ENCODE measurements around the gene PRKAR2B.
"Not testable (repeated sequence)": the region's sequence is repeated elsewhere in the genome, so short reads cannot be mapped to it uniquely, and the experiment has no call there.

Gene PRKAR2B

GRCh38 chr7:107029061-107029763 is 15.3 kb upstream of the PRKAR2B start:
- DNase-seq: no peak

- no peak for DNase-seq
These were observed 14.7 kb upstream of the PRKAR2B start for GRCh38 chr7:107029764-107030286.

- no peak for DNase-seq
These were observed 12.5 kb upstream of the PRKAR2B start for GRCh38 chr7:107032050-107032449.

- no peak for DNase-seq
These were observed 11.6 kb upstream of the PRKAR2B start for GRCh38 chr7:107032720-107033438.

GRCh38 chr7:107034553-107034952 is 10.0 kb upstream of the PRKAR2B start:
- DNase-seq: no peak

GRCh38 chr7:107035446-107035845 is 9.1 kb upstream of the PRKAR2B start:
- no peak for DNase-seq

- DNase-seq: no peak
These were observed 8.0 kb upstream of the PRKAR2B start for GRCh38 chr7:107036535-107036934.

GRCh38 chr7:107037717-107038603 is 6.5 kb upstream of the PRKAR2B start:
- no peak for DNase-seq

- DNase-seq: no peak
These were observed 5.2 kb upstream of the PRKAR2B start for GRCh38 chr7:107039199-107039900.

GRCh38 chr7:107041097-107041496 is 3.4 kb upstream of the PRKAR2B start:
- no peak for DNase-seq

GRCh38 chr7:107041764-107042163 is 2.7 kb upstream of the PRKAR2B start:
- not testable (repeated sequence) for DNase-seq

- not testable (repeated sequence) for DNase-seq
These were observed 2.1 kb upstream of the PRKAR2B start for GRCh38 chr7:107042326-107042910.

- DNase-seq: no peak
These were observed 1.0 kb upstream of the PRKAR2B start for GRCh38 chr7:107043491-107043890.

GRCh38 chr7:107043921-107044346 is 571 bp upstream of the PRKAR2B start:
- DNase-seq: no peak

GRCh38 chr7:107045195-107045960 is 873 bp downstream of the PRKAR2B start:
- DNase-seq: no peak

GRCh38 chr7:107045980-107046379 is 1.5 kb downstream of the PRKAR2B start:
- no peak for DNase-seq

- no peak for DNase-seq
These were observed 2.2 kb downstream of the PRKAR2B start for GRCh38 chr7:107046491-107047259.

GRCh38 chr7:107047902-107048782 is 3.6 kb downstream of the PRKAR2B start:
- no peak for DNase-seq

- DNase-seq: no peak
These were observed 4.4 kb downstream of the PRKAR2B start for GRCh38 chr7:107048783-107049418.
